T-helper 2 cell treated with Interferon-gamma antibody and Interleukin-4, amounts not matched to agents 5 μg/mL and 100 μg/mL, for 36 hours (primary cell): Measurements from ENCODE around the gene GGPS1.
"Not testable (repeated sequence)": the region's sequence is repeated elsewhere in the genome, so short reads cannot be mapped to it uniquely, and the experiment has no call there.

Experiments
- DNase-seq: peaks from one replicate; pipeline ENCODE4 v3.0.0; 2021; ENCODE audit warnings: low spot score
- H3K27ac Mint-ChIP-seq: one replicate; pipeline ENCODE4 v1.8.0; 2021; ENCODE audit warnings: mild to moderate bottlenecking, mixed read lengths
- H3K27me3 Mint-ChIP-seq: one replicate; pipeline ENCODE4 v1.8.0; 2021; ENCODE audit warnings: low read depth, mixed read lengths
- H3K36me3 Mint-ChIP-seq: one replicate; pipeline ENCODE4 v1.8.0; 2021; ENCODE audit warnings: low read depth, mixed read lengths
- H3K4me1 Mint-ChIP-seq: one replicate; pipeline ENCODE4 v1.8.0; 2021; ENCODE audit warnings: low read depth, mixed read lengths
- H3K4me3 Mint-ChIP-seq: one replicate; pipeline ENCODE4 v1.8.0; 2022; ENCODE audit warnings: mild to moderate bottlenecking, moderate library complexity, mixed read lengths
- H3K9me3 Mint-ChIP-seq: one replicate; pipeline ENCODE4 v1.8.0; 2021; ENCODE audit warnings: mixed read lengths

Gene GGPS1

GRCh38 chr1:235293322-235293942 is 34.9 kb upstream of the GGPS1 start:
- Mint-ChIP-seq H3K27me3 (no peaks in the 10 kb centered on the region), H3K36me3 (peaks cover 13% of the 10 kb centered on the region), H3K4me1 (peaks cover 33% of the 10 kb centered on the region), H3K27ac (no peak overlapping the region), H3K9me3 (peaks cover 4% of the 10 kb centered on the region), H3K4me3 (no peak overlapping the region)
- DNase-seq = no peak

- Mint-ChIP-seq H3K36me3 (peaks cover 9% of the 10 kb centered on the region), H3K27ac (no peak overlapping the region), H3K27me3 (no peaks in the 10 kb centered on the region), H3K4me1 (peaks cover 40% of the 10 kb centered on the region), H3K4me3 (no peak overlapping the region), H3K9me3 (peaks cover 4% of the 10 kb centered on the region)
- no peak for DNase-seq
Measured at GRCh38 chr1:235295902-235296350, 32.4 kb upstream of the GGPS1 start.

DNA sequence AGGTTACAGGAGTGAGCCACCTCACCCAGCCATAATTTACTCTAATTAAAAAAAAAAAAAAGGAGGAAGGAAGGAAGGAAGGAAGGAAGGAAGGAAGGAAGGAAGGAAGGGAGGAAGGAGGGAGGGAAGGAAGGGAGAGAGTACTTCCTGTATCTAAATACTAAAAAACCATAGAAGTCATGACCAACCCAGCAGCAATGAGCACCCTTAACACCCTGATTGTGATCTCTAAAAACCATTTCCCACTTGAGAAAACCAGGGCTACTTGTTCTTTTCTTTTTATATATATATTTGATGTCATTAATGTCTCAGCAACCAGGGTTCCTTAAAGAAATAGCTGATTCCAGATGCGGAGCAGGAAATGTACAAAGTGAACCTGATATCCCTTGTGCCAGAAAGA is 31.6 kb upstream of the GGPS1 start:
- H3K27ac Mint-ChIP-seq = peak overlapping the region; percentile 84
- peaks cover 4% of the 10 kb centered on the region for H3K9me3 Mint-ChIP-seq
- peaks cover 38% of the 10 kb centered on the region for H3K4me1 Mint-ChIP-seq

GRCh38 chr1:235297579-235297978 is 30.8 kb upstream of the GGPS1 start:
- peaks cover 38% of the 10 kb centered on the region for H3K4me1 Mint-ChIP-seq

More for the DNA sequence above, 31.6 kb upstream of the GGPS1 start:
- DNase-seq = no peak
- Mint-ChIP-seq H3K36me3 (peaks cover 9% of the 10 kb centered on the region), H3K4me3 (peak overlapping the region; percentile 27), H3K27me3 (no peaks in the 10 kb centered on the region)

GRCh38 chr1:235298758-235299157 is 29.6 kb upstream of the GGPS1 start:
- H3K4me1 Mint-ChIP-seq = peaks cover 33% of the 10 kb centered on the region
- peak overlapping the region; percentile 28 for H3K27ac Mint-ChIP-seq
- H3K4me3 Mint-ChIP-seq = peak overlapping the region; percentile 30

More at GRCh38 chr1:235297579-235297978, 30.8 kb upstream of the GGPS1 start:
- H3K27me3 Mint-ChIP-seq = no peaks in the 10 kb centered on the region
- peak overlapping the region; percentile 76 for H3K4me3 Mint-ChIP-seq
- DNase-seq = no peak
- H3K9me3 Mint-ChIP-seq = peaks cover 4% of the 10 kb centered on the region
- H3K27ac Mint-ChIP-seq = peak overlapping the region; percentile 75
- peaks cover 9% of the 10 kb centered on the region for H3K36me3 Mint-ChIP-seq

GRCh38 chr1:235299169-235299858 is 29.1 kb upstream of the GGPS1 start:
- Mint-ChIP-seq H3K36me3 (peaks cover 13% of the 10 kb centered on the region), H3K4me1 (peaks cover 35% of the 10 kb centered on the region), H3K4me3 (peak overlapping the region; percentile 30), H3K27ac (no peak overlapping the region), H3K27me3 (no peaks in the 10 kb centered on the region), H3K9me3 (peaks cover 4% of the 10 kb centered on the region)
- DNase-seq = no peak

More at GRCh38 chr1:235298758-235299157, 29.6 kb upstream of the GGPS1 start:
- Mint-ChIP-seq H3K9me3 (peaks cover 4% of the 10 kb centered on the region), H3K36me3 (peaks cover 12% of the 10 kb centered on the region), H3K27me3 (no peaks in the 10 kb centered on the region)
- no peak for DNase-seq

DNA sequence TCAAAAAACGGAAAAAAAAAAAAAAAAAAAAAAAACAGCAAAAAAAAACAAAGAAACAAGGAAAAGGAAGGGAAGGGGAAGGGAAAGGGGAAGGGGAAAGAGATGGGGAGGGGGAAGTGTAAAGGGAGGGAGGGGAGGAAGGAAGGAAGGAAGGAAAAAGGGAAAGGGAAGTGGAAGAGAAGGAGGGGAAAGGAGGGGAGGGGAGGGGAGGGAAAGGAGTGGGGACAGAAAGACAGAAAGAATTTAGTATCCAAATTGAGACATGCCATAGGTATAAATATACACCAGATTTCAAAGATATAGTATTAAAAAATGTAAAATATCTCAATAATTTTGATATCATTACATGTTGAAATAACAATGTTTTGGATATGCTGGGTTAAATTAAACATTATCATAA is 26.2 kb upstream of the GGPS1 start:
- H3K27ac Mint-ChIP-seq = no peak overlapping the region
- no peaks in the 10 kb centered on the region for H3K9me3 Mint-ChIP-seq
- peaks cover 9% of the 10 kb centered on the region for H3K36me3 Mint-ChIP-seq
- H3K4me1 Mint-ChIP-seq = peaks cover 45% of the 10 kb centered on the region
- H3K4me3 Mint-ChIP-seq = no peak overlapping the region
- no peak for DNase-seq
- no peaks in the 10 kb centered on the region for H3K27me3 Mint-ChIP-seq

GRCh38 chr1:235304549-235305451 is 23.6 kb upstream of the GGPS1 start:
- no peak for DNase-seq
- Mint-ChIP-seq H3K4me3 (peak overlapping the region; percentile 52), H3K27ac (peak overlapping the region; percentile 83), H3K9me3 (no peaks in the 10 kb centered on the region), H3K36me3 (peaks cover 4% of the 10 kb centered on the region), H3K27me3 (no peaks in the 10 kb centered on the region), H3K4me1 (peaks cover 28% of the 10 kb centered on the region)

- no peaks in the 10 kb centered on the region for H3K9me3 Mint-ChIP-seq
- peaks cover 12% of the 10 kb centered on the region for H3K36me3 Mint-ChIP-seq
- H3K4me3 Mint-ChIP-seq = no peak overlapping the region
- no peak for DNase-seq
- no peaks in the 10 kb centered on the region for H3K27me3 Mint-ChIP-seq
- H3K4me1 Mint-ChIP-seq = peaks cover 34% of the 10 kb centered on the region
- H3K27ac Mint-ChIP-seq = no peak overlapping the region
Measured at GRCh38 chr1:235307158-235308124, 20.9 kb upstream of the GGPS1 start.

DNA sequence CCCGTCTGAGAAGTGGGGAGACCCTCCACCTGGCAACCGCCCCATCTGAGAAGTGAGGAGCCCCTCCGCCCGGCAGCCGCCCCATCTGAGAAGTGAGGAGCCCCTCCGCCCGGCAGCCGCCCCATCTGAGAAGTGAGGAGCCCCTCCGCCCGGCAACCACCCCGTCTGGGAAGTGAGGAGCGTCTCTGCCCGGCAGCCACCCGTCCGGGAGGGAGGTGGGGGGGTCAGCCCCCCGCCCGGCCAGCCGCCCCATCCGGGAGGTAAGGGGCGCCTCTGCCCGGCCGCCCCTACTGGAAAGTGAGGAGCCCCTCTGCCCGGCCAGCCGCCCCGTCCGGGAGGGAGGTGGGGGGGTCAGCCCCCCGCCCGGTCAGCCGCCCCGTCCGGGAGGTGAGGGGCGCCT is 19.2 kb upstream of the GGPS1 start:
- H3K27me3 Mint-ChIP-seq = not testable (repeated sequence)
- H3K4me1 Mint-ChIP-seq = peaks cover 44% of the 10 kb centered on the region

DNA sequence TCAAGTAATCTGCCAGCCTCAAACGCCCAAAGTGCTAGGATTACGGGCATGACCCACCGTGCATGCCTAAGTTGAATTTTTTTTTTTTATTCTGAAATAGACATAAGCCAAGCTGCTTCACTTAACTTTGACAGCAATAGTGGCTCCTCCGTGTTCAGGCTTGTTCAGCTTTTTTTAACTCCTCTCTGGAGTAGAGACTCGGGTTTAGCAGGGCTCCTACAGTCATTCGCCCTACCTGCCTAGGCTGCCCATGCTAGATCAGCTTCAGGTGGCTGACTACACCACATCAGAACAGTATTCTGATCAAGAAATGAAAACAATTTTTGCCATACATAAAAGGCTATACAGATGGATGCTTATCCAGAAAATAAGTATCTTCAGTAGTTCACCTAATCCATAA is 15.1 kb upstream of the GGPS1 start:
- Mint-ChIP-seq H3K9me3 (no peaks in the 10 kb centered on the region), H3K27me3 (no peaks in the 10 kb centered on the region), H3K27ac (peak overlapping the region; percentile 32), H3K4me3 (peak overlapping the region; percentile 63), H3K36me3 (peaks cover 16% of the 10 kb centered on the region), H3K4me1 (peaks cover 40% of the 10 kb centered on the region)
- DNase-seq = no peak

More for the DNA sequence above, 19.2 kb upstream of the GGPS1 start:
- not testable (repeated sequence) for DNase-seq, H3K9me3 Mint-ChIP-seq, H3K4me3 Mint-ChIP-seq, H3K27ac Mint-ChIP-seq
- H3K36me3 Mint-ChIP-seq = peaks cover 12% of the 10 kb centered on the region

DNA sequence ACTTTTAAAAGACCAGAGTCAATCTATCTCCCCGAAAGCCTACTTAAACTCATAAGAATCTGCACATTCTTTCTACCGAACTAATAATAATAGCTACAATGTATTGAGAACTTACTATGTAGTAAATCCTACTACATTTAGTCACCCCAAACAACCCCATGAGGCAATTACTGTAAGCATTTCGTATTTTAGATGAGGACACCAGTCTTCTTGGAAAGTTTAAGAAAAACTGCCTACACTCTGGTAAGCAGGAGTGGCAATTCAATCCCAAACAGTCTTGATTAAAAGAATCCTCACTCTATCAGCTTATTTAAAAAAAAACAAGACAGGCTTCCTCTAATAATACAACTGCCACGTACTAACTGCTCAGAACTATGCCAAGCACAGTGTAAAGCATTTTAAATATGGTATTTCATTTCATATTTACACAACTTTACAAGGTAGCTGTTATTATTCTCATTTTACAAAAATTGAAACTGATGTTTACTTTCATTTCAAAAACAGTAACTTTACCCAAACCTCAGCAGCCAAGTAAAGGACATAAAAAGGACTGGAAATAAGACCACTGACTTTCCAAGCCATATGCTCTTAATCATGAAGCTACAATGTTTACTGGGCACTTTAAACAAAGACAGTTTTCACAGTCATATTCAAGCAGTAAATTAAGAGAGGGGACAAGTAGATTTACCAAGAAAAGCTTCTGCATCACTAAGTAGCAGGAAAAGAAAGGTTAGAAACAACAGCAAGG is 14.3 kb upstream of the GGPS1 start:
- DNase-seq = no peak
- no peaks in the 10 kb centered on the region for H3K9me3 Mint-ChIP-seq
- peak overlapping the region; percentile 43 for H3K27ac Mint-ChIP-seq
- peaks cover 47% of the 10 kb centered on the region for H3K4me1 Mint-ChIP-seq
- H3K27me3 Mint-ChIP-seq = no peaks in the 10 kb centered on the region
- H3K4me3 Mint-ChIP-seq = peak overlapping the region; percentile 63
- peaks cover 24% of the 10 kb centered on the region for H3K36me3 Mint-ChIP-seq
